Dermis microvascular lymphatic vessel endothelial cell (primary cell): Measurements from ENCODE around the gene AQP12A. TPM values are rescaled to one million over a fixed set of nuclear protein-coding genes. Genes with fewer than 3 reads are reported as not detected.
"Not testable (repeated sequence)": the region's sequence is repeated elsewhere in the genome, so short reads cannot be mapped to it uniquely, and the experiment has no call there.

Source experiments
- DNase-seq, 2 donors: peaks; one replicate each; pipeline versions ENCODE4 v3.0.0 to v3.0.0-alpha.2; 2010; ENCODE audit warnings: low read depth in 2 of 2
- total RNA-seq: library from RNA; depleted of rRNA; stranded (reverse); fragments of >200 nt; gene quantifications from 2 replicates; pipeline ENCODE4 v1.2.1, GENCODE V29; 2014

AQP12A gene
- total RNA-seq, 1 donor from 2014 or later: not detected

- DNase-seq: no peak
Observed at GRCh38 chr2:240687741-240688552, 3.7 kb upstream of the AQP12A start.

GRCh38 chr2:240688553-240688919 lies 3.1 kb upstream of the AQP12A start:
- no peak for DNase-seq

GRCh38 chr2:240689975-240690374 lies 1.7 kb upstream of the AQP12A start:
- DNase-seq: no peak

- DNase-seq: not testable (repeated sequence)
Observed at GRCh38 chr2:240690421-240691074, 1.1 kb upstream of the AQP12A start.

GRCh38 chr2:240691075-240691427 lies 615 bp upstream of the AQP12A start:
- not testable (repeated sequence) for DNase-seq

- DNase-seq: not testable (repeated sequence)
Observed at GRCh38 chr2:240692583-240693561, 1.2 kb downstream of the AQP12A start.

GRCh38 chr2:240694304-240694703 lies 2.6 kb downstream of the AQP12A start:
- not testable (repeated sequence) for DNase-seq

- DNase-seq: not testable (repeated sequence)
Observed at GRCh38 chr2:240695593-240695992, 3.9 kb downstream of the AQP12A start.

- not testable (repeated sequence) for DNase-seq
Observed at GRCh38 chr2:240696469-240696868, 4.8 kb downstream of the AQP12A start.

GRCh38 chr2:240698852-240699561 lies 7.3 kb downstream of the AQP12A start:
- not testable (repeated sequence) for DNase-seq

GRCh38 chr2:240699835-240700234 lies 8.2 kb downstream of the AQP12A start:
- DNase-seq: not testable (repeated sequence)

- DNase-seq: not testable (repeated sequence)
Observed at GRCh38 chr2:240700616-240701015, 8.9 kb downstream of the AQP12A start.

GRCh38 chr2:240701091-240701735 lies 9.5 kb downstream of the AQP12A start:
- DNase-seq: no peak

- DNase-seq: no peak
Observed at GRCh38 chr2:240701736-240702639, 10.3 kb downstream of the AQP12A start.

- no peak for DNase-seq
Observed at GRCh38 chr2:240702640-240703011, 11.0 kb downstream of the AQP12A start.

- DNase-seq: no peak
Observed at GRCh38 chr2:240703417-240704341, 12.0 kb downstream of the AQP12A start.

- DNase-seq: no peak
Observed at GRCh38 chr2:240704651-240705050, 13.0 kb downstream of the AQP12A start.

GRCh38 chr2:240705204-240705791 lies 13.6 kb downstream of the AQP12A start:
- no peak for DNase-seq
